GM18868 (cell line): ENCODE measurements around the gene NADSYN1.
"Not testable (repeated sequence)": the region's sequence is repeated elsewhere in the genome, so short reads cannot be mapped to it uniquely, and the experiment has no call there.

ENCODE experiments used
- ATAC-seq: cut with Tn5 transposase; IDR thresholded peaks from one replicate; pipeline ENCODE4 v1.9.1; 2021; ENCODE audit warnings: mild to moderate bottlenecking, moderate library complexity; ENCODE audit not compliant: unreplicated experiment

NADSYN1 gene

DNA sequence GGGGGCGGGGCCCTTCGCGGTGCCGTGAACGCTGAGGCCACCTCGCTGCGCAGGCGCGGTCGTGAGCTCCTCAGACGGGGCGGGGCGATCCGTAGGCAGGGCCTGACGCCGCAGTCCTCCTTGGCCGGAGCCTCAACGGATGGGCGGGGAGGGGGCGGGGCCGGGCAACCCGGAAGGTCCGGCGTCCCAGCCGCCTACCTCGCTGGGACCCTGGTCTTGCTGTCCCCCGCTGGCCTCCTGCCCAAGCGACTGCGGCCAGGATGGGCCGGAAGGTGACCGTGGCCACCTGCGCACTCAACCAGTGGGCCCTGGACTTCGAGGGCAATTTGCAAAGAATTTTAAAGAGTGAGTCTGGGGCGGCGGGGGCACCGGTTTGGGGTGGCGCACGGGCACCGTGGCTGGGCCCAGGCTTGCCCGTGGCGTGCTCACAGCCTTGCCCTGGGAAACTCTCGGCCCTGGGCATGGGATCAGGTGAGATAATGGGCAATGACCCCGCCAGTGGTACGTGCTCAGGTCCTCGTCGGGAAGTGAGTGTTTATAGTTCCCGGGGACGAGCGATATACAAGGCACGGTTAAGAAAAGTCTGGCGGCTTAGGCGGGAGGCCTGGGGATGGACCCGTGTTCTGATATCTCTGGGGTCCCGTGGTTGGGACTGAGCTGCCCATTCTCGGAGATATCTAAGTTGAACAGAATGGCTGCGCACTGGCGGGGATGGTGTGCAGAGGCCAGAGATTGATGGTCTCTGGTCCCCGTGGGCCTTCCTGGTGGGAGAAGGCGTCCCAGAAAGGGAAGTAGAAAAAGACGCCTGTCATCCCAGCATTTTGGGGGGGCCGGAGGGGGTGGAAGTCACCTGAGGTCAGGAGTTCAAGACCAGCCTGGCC, at the start of gene NADSYN1:
TSS of gene NADSYN1 (plus strand) at position 167 of the 881 bp plus-strand sequence. CDS start at position 261, 94 bp downstream.
- ATAC-seq = peak; percentile 53

GRCh38 chr11:71404209-71404608, 48.8 kb upstream of the NADSYN1 start:
- ATAC-seq = no peak

DNA sequence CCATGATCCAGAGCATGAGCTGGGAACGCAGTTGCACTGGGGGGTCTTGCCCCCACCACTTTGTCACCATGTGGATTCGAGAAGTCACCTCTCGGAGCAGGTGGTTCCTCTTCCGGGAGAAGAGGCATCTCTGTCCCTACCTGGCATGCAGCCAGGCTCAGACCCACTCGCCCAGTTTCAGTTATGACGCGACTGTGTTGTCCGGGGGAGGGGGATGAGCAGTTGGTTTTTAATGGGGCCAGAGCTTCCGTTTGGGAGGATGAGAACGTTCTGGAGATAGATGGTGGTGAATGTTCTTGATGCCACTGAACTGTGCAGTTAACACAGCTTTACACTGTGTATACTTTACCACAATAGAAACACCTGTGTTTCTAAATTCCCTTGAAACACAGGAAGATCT, 46.3 kb upstream of the NADSYN1 start:
- ATAC-seq = no peak

- ATAC-seq = no peak
Observed at GRCh38 chr11:71407356-71407755, 45.6 kb upstream of the NADSYN1 start.

DNA sequence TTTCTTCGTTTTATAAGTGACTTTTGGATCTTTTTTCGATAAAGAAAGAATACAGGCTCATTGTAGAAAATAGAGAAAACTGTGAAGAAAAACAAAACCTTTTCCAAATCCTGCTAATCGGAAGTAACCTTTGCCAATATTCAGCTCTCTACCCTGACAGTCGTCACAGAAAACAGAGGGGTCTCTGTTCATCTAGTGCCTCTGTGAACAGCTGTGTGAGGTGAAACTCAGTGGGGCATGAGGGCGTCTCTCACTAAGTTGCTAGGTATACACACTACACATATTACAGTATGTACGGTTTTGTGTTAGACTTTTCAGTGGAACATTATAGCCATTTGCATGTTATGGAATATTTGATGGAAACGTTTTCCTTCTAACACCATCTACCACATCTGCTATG, 44.2 kb upstream of the NADSYN1 start:
- ATAC-seq = no peak

DNA sequence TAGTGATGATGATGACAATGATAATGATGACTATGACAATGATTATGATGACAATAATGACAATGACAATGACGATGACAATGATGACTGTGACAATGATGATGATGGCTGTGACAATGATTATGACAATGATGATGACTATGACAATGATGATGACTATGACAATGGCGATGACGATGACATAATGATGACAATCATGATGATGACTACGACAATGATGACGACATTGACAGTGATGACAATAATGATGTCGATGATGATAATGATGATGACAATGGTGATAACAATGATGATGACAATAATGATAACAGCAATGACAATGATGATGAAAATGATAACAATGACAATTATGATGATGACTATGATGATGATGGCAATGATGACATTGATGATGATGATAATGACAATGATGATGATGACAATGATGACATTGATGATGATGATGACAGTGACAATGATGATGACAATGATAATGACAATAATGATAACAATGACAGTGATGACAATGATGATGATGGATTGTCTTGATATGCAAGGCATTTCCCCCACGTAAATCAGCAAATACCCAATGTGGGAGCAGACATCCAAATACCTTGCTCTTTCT, 42.5 kb upstream of the NADSYN1 start:
- no peak for ATAC-seq

DNA sequence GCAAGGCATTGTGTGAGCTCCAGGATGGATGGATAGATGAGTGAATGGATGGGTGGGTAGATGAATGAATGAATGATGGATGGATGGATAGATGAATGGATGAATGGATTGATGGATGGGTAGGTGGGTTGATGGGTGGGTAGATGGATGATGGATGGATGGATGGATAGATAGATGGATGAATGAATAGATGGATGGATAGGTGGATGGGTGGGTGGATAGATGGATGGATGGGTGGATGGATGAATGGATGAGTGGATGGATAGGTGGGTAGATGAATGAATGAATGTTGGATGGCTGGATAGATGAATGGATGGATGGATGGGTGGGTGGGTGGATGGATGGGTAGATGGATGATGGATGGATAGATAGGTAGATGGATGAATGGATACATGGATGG, 38.4 kb upstream of the NADSYN1 start:
- no peak for ATAC-seq

GRCh38 chr11:71418643-71419042, 34.4 kb upstream of the NADSYN1 start:
- ATAC-seq = peak; percentile 71

DNA sequence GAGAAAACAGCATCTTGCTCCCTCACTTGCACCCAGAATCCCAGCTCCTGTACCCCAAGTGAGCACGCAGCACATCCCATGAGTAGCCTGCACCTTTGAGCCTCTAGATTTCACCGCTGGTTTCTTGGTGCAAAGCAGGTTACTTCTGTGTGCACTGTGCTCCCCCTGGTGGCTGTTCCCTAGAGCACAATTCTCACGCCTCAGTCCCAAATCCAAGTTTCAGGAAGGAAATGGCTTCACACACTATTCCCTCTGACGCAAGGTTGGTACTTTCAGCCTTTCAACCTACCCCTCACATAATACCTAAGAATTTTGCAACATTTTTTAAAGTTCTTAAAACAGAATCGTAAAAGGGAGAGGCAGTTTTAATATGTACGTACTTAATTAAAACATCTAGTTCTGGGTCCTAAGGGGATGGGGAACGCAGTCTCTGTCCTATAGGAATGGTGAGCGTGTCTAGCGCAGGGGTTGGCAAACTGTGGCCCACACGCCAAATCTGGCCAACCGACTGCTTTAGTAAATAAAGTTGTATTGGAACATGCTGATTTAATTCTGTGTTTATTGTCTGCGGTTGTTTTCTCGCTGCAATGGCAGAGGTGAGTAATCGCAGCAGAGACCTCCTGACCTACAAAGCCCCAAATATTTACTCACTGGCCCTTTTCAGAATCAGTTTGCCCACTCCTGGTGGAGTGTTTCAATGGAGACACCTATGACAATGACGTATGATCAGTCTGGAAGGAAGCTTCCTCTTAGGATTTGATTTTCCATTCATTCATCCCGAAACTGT, 32.4 kb upstream of the NADSYN1 start:
- ATAC-seq = no peak

DNA sequence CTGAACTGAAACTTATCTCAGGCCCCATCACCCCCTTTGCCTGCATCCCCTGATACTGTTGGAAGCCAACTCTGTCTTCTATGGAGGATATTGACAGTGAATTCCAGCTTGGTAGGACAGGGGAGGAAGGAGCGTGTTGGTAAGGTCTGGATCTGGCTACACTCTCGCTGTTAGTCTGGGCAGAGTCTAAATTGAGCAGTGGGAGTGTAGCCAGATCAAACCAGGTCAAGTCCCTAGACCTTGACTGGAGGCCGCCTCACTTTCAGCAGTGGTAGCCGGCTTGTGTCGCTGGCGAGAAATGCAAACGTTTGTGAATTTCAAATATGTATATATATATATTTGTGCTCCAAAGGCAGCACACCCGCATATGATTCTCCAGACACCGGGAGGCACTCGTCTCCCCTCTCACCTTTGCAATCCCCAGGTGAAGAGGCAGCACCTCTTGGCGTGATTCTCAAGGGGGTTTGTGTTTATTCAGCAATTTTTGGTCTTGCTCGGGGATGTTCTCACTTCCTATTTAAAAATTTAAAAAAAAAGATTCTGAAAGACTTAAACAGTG, 31.5 kb upstream of the NADSYN1 start:
- ATAC-seq = no peak

- ATAC-seq = not testable (repeated sequence)
Observed at GRCh38 chr11:71422318-71422717, 30.7 kb upstream of the NADSYN1 start.

DNA sequence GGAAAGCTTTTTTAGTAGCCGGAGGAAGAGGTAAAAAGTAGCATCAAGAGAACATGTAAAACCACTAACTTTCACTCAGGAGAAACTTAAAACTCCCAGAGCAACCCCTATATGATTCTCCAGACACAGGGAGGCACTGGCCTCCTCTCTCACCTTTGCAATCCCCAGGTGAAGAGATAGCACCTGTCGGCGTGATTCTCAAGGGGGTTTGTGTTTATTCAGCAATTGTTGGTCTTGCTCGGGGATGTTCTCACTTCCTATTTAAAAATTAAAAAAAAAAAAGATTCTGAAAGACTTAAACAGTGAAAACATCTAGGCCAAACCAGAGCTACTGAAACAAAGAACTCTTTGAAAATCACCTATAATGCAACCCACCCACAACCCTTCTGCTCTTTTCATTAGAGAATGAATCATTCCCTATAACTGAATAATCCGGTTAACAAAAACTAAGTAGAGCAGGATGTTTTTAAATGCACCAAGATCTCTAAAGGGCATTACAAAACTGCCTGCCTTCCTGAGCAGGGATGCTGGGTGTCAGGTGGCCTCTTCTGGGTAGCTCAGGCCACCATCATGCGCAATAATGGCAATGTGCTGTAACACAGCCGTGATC, 29.7 kb upstream of the NADSYN1 start:
- no peak for ATAC-seq

DNA sequence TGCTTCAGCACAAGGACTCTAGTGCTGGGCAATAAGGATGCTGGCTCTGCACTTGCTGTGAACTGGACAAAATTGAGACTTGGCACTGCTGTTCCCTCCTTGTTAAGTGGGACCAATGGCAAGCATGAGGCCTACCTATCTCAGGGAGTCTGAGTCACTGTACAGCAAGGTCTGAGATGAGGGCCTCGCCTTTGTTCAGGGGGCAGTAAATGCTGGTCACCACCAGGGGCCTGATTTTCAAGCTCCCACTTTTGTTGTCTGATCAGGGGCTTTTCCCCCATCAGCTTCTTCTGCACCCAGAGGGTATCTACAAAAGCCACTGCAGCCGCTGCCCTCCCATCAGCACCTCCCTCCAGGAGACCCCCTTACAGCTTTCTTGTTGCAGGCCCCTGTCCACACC, 27.6 kb upstream of the NADSYN1 start:
- no peak for ATAC-seq

DNA sequence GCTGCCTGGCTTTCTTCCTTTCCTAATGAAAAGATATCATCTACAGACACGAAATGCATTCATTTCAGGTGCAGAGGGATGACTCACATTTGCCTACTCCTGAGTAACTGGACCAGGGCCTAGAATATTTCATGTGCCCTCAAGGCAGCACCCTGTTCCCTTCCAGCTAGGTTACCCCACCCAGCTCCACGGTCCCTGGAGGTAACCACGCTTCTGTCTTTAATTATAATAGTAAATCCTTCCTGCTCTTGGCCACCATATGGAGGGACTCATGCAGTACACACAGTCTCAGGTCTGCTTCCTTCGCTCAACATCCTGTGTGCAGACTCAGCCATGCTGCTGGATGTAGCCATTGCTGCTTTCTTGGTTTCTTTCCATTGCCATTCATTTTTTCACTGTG, 27.1 kb upstream of the NADSYN1 start:
- ATAC-seq = no peak

DNA sequence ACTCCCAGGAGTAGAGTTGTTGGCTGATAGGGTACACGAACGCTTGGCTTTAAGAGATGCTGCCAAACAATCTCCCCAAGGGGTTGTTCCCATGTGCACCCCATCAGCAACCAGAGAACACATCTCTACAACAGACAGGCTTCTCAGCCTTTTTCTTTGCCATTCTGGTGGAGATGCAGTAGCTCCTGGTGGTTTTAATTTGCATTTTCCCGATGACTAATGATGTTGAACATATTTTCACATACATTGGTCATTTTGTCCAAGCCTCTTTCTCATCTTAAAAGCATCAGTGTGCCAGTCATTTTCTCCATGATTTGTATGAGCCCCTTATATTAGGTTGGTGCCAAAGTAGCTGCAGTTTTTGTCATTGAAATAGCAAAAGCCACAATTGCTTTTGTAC, 26.6 kb upstream of the NADSYN1 start:
- ATAC-seq = no peak

GRCh38 chr11:71428861-71429435, 24.1 kb upstream of the NADSYN1 start:
- no peak for ATAC-seq

- ATAC-seq = no peak
Observed at GRCh38 chr11:71429701-71430100, 23.3 kb upstream of the NADSYN1 start.

GRCh38 chr11:71430166-71430565, 22.8 kb upstream of the NADSYN1 start:
- no peak for ATAC-seq

- no peak for ATAC-seq
Observed at GRCh38 chr11:71431271-71431670, 21.7 kb upstream of the NADSYN1 start.
